Peyer's patch (tissue), 4 donors: Measurements from ENCODE around the gene MBLAC1. TPM values are rescaled to one million over a fixed set of nuclear protein-coding genes. Genes with fewer than 3 reads are reported as not detected.

Source experiments
- DNase-seq, 3 donors: peaks; one replicate each; pipeline ENCODE4 v3.0.0-alpha.2; 2017 to 2019
- H3K27ac ChIP-seq, 4 donors: fragments of 200-600 bp; sonication (generic); one replicate each; pipeline ENCODE4 v1.5.1; 2016 to 2019
- H3K27me3 ChIP-seq, 2 donors: fragments of 200-600 bp; sonication (generic); one replicate each; pipeline ENCODE4 v1.5.1; 2019
- H3K36me3 ChIP-seq, 3 donors: fragments of 200-600 bp; sonication (generic); one replicate each; pipeline ENCODE4 v1.5.1; 2016 to 2019
- H3K4me1 ChIP-seq, 4 donors: fragments of 200-600 bp; sonication (generic); one replicate each; pipeline ENCODE4 v1.5.1; 2016 to 2019
- H3K4me3 ChIP-seq, 4 donors: fragments of 200-600 bp; sonication (generic); 1 replicate in 3 of 4; 2 replicates in 1 of 4; pipeline ENCODE4 v1.5.1; 2016 to 2019; ENCODE audit warnings: mild to moderate bottlenecking in 1 of 4
- H3K9me3 ChIP-seq, 4 donors: fragments of 200-600 bp; sonication (generic); one replicate each; pipeline ENCODE4 v1.5.1; 2016 to 2019; ENCODE audit warnings: mild to moderate bottlenecking in 1 of 4
- POLR2A ChIP-seq, 2 donors: fragments of 450-650 bp; IDR thresholded peaks; one replicate each; pipeline ENCODE4 v1.5.1; 2017; ENCODE audit warnings: antibody characterized with exemption in 2 of 2, mild to moderate bottlenecking in 2 of 2, moderate library complexity in 2 of 2
- total RNA-seq, 4 donors: library from RNA; depleted of rRNA; stranded (reverse); fragments of >200 nt; gene quantifications; one replicate each; pipeline ENCODE4 v1.1.0, GENCODE V29; 2016
- TF ChIP-seq, protein P1 (sequence below), 6 experiments: fragments of 450-650 bp in 4 of 6; fragments of 200-600 bp in 2 of 6; sonication (generic) in 1 of 6; IDR thresholded peaks; one replicate each; pipeline ENCODE4 v1.5.1; 2017 to 2019; ENCODE audit warnings: antibody characterized with exemption in 6 of 6, mild to moderate bottlenecking in 3 of 6, moderate library complexity in 1 of 6

Gene MBLAC1
- total RNA-seq, 4 donors from 2014 or later: 3.2 to 10.5 (median 3.9) TPM

DNA sequence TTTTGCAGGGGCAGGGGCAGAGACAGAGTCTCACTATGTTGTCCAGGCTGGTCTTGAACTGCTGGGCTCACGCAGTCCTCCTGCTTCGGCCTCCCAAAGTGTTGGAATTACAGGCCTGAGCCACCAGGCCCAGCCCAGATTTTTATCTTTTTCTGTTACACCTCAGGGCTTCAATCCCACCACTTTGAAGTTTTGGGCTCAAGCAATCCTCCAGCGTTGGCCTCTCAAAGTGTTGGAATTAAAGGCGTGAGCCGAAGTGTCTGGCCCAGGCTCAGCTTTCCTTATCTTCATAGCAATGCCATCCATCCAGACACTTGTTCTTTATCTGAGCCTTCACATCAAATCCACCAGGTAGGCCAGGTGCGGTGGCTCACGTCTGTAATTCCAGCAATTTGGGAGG is 11.7 kb upstream of the MBLAC1 start:
- no peak for DNase-seq
- Histone ChIP-seq H3K9me3 (no peaks in the 10 kb centered on the region), H3K27ac (no peak overlapping the region), H3K4me1 (peaks cover 0 to 11% (median under 1%) of the 10 kb centered on the region in 4 donors), H3K4me3 (no peak overlapping the region), H3K36me3 (peaks cover 0 to 46% (median 0%) of the 10 kb centered on the region in 3 donors), H3K27me3 (no peaks in the 10 kb centered on the region)
- TF ChIP-seq, protein P1, sequence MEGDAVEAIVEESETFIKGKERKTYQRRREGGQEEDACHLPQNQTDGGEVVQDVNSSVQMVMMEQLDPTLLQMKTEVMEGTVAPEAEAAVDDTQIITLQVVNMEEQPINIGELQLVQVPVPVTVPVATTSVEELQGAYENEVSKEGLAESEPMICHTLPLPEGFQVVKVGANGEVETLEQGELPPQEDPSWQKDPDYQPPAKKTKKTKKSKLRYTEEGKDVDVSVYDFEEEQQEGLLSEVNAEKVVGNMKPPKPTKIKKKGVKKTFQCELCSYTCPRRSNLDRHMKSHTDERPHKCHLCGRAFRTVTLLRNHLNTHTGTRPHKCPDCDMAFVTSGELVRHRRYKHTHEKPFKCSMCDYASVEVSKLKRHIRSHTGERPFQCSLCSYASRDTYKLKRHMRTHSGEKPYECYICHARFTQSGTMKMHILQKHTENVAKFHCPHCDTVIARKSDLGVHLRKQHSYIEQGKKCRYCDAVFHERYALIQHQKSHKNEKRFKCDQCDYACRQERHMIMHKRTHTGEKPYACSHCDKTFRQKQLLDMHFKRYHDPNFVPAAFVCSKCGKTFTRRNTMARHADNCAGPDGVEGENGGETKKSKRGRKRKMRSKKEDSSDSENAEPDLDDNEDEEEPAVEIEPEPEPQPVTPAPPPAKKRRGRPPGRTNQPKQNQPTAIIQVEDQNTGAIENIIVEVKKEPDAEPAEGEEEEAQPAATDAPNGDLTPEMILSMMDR (IDR thresholded peaks at IDR 0.05): no peak
- TF ChIP-seq POLR2A (IDR thresholded peaks at IDR 0.05): no peak

DNA sequence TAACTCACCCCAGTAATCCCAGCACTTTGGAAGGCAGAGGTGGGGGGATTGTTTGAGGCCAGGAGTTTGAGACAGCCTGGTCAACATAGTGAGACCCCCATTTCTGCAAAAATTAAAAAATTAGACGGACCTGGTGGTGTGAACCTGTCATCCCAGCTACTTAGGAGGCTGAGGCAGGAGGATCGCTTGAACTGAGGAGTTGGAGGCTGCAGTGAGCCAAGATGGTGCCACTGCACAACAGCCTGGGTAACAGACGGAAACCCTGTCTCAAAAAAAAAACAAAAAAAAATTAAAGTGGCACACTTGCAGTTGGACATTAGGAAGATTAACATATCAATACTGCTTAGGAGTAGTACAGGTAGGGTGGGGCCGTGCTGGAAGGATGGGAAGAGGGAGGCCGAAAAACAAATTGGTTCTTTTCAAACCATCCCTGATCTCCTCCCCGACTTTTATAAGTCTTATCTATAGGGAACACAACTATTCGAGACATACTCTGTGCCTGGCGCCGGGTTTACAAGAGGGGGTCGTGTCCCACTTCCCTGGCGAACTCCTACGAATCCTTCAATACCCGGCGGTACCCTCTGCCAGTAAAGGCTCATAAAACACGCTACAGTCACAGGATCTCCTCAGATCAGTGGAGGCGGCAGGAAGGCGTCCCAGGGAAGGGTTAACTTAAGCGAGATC is 8.2 kb upstream of the MBLAC1 start:
- H3K4me3 ChIP-seq: peak overlapping the region; percentile 57 to 97 (median 76)
- DNase-seq: no peak
- H3K9me3 ChIP-seq: no peaks in the 10 kb centered on the region
- H3K36me3 ChIP-seq: peaks cover 0 to 12% (median 0%) of the 10 kb centered on the region in 3 donors
- no peaks in the 10 kb centered on the region for H3K27me3 ChIP-seq
- no peak for TF ChIP-seq POLR2A (IDR thresholded peaks at IDR 0.05)
- TF ChIP-seq, protein P1 (IDR thresholded peaks at IDR 0.05): no peak
- peak overlapping the region; percentile 82 to 90 (median 84) for H3K27ac ChIP-seq
- H3K4me1 ChIP-seq: peaks cover 5 to 20% (median 7%) of the 10 kb centered on the region in 4 donors

DNA sequence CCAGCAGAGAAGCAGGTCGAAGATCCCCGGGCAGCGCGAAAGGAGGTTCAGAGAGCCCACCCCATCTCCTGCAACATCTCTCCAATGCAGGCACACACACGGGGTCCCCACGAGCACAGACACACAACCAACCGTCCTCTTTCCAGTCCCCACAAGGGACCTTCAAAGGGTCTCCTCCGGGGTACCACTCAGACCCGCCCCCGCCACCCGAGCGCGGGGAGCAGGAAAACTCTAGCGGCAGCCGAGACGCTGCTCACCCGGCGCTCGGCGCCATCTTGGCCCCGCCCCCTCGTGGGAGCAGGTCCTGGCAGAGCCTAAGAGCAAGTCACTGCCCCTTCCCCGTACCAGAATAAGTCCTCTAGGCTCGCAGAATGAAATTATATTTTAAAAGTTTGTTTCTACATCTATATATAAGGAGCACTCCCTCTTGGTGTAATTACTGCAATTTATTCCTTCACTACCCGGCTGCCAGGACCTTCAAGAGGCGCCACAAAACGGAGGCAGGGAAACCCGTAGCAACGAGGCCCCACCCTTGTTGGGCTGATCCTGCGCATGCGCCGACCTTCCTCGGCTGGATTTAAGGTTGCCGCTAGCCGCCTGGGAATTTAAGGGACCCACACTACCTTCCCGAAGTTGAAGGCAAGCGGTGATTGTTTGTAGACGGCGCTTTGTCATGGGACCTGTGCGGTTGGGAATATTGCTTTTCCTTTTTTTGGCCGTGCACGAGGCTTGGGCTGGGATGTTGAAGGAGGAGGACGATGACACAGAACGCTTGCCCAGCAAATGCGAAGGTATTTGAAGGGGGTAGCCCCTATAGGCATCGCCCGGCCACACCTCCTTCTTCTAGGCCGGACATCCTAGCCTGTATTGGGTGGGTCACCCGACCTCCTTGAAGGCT is 7.4 kb upstream of the MBLAC1 start, which contains the start of the genes CNPY4 and TAF6:
Gene CNPY4 (plus strand): TSS at position 563 of the 898 bp plus-strand sequence. CDS start 111 bp downstream, at position 674.
Gene TAF6 (minus strand): TSS at position 287 of the 898 bp plus-strand sequence. CDS start 5,149 bp downstream, outside the sequence.
- Histone ChIP-seq H3K36me3 (peaks cover 0 to 4% (median 0%) of the 10 kb centered on the region in 3 donors), H3K4me3 (peak within 1 kb of the TSS; percentile 57 to 97 (median 76)), H3K27me3 (no peaks in the 10 kb centered on the region), H3K27ac (peak within 1 kb of the TSS; percentile 82 to 90 (median 84)), H3K4me1 (peaks cover 5 to 21% (median 7%) of the 10 kb centered on the region in 4 donors), H3K9me3 (no peaks in the 10 kb centered on the region)
- TF ChIP-seq POLR2A (IDR thresholded peaks at IDR 0.05): peak; percentile 60
- TF ChIP-seq, protein P1 (IDR thresholded peaks at IDR 0.05): peak in 4 of 6 experiments; percentile 7 to 21 (median 13)
- peak; percentile 91 to 97 (median 94) for DNase-seq

DNA sequence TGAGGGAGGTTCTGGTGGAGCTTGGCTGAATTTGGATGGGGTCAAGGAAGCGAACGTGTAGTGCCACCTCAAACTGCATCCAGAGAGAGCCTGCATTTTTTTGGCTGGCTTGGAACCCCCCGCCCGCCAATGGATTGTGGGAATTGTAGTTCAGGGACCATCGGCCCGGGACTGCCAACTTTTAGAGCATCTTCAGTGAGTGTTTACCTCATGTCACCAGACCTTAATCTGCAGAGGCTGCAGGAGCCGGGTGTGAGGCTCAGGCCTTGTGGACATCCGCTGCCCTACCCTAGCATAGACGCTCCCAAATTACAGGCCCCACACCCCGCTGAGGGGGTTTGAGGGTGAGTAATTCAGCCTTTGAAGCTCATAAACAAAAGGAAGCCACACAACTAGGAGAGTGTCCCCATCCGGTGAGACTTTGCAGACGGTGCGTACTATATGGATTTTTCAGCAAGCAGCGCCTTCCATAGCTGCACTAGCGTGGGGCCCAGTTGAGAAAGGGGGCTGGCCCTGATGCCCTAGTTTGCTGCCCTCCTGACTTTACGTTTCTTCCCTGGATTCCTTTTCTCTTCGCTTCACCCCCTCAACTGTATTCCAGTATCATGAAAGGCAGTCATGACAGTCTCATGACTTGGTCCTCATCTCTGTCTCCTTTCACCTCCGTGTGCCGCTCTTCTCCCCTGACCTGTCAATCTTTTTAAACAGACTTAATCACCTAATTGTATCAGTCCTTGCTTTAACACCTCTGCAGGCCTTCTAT is 6.6 kb upstream of the MBLAC1 start:
- H3K4me1 ChIP-seq: peaks cover 5 to 29% (median 7%) of the 10 kb centered on the region in 4 donors
- H3K4me3 ChIP-seq: peak overlapping the region; percentile 57 to 97 (median 76)
- no peaks in the 10 kb centered on the region for H3K36me3 ChIP-seq
- peak overlapping the region; percentile 82 to 90 (median 84) for H3K27ac ChIP-seq
- H3K27me3 ChIP-seq: no peaks in the 10 kb centered on the region
- H3K9me3 ChIP-seq: no peaks in the 10 kb centered on the region
- peak in 2 of 3 donors; percentile 69 to 84 for DNase-seq
- TF ChIP-seq POLR2A (IDR thresholded peaks at IDR 0.05): no peak
- TF ChIP-seq, protein P1 (IDR thresholded peaks at IDR 0.05): no peak

DNA sequence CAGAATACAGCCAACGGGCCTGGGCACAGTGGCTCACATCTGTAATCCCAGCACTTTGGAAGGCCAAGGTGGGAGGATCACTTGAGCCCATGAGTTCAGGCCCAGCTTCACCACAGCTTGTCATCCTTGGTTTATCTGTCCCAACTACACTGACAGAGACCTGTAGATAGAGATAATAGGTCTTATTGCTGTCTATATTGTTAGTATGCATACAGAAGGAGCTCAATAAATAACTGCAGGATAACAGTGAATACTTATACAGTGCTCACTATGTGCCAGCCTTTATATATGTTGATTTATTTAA is 6.1 kb upstream of the MBLAC1 start:
- H3K27ac ChIP-seq: peak overlapping the region in 3 of 4 donors; percentile 82 to 85 (median 82)
- no peaks in the 10 kb centered on the region for H3K9me3 ChIP-seq
- no peak for TF ChIP-seq POLR2A (IDR thresholded peaks at IDR 0.05)
- TF ChIP-seq, protein P1 (IDR thresholded peaks at IDR 0.05): no peak
- H3K27me3 ChIP-seq: no peaks in the 10 kb centered on the region
- H3K36me3 ChIP-seq: no peaks in the 10 kb centered on the region
- no peak for DNase-seq
- H3K4me1 ChIP-seq: peaks cover 5 to 34% (median 11%) of the 10 kb centered on the region in 4 donors
- peak overlapping the region in 3 of 4 donors; percentile 71 to 97 (median 80) for H3K4me3 ChIP-seq
